Neutrophil (primary cell): ENCODE results near the gene GDF11.

ENCODE experiments used
- H3K27ac ChIP-seq: fragments of 200-600 bp; sonication (generic); 2 replicates; pipeline ENCODE4 v1.5.1; 2016; ENCODE audit warnings: mild to moderate bottlenecking, moderate library complexity
- H3K27me3 ChIP-seq: fragments of 200-600 bp; sonication (generic); 2 replicates; pipeline ENCODE4 v1.6.0; 2016; ENCODE audit warnings: mild to moderate bottlenecking
- H3K36me3 ChIP-seq: fragments of 200-600 bp; sonication (generic); 2 replicates; pipeline ENCODE4 v1.5.1; 2017
- H3K4me1 ChIP-seq, 2 experiments: fragments of 200-600 bp in 1 of 2; sonication (generic) in 1 of 2; 1 replicate in 1 of 2; 2 replicates in 1 of 2; pipeline versions ENCODE4 v1.5.1 to v1.6.1; 2013 to 2016; ENCODE audit warnings: low read depth in 1 of 2, low read length in 1 of 2, mild to moderate bottlenecking in 1 of 2, moderate library complexity in 1 of 2; ENCODE audit not compliant: control insufficient read depth in 1 of 2, insufficient read depth in 1 of 2
- H3K4me3 ChIP-seq, 2 experiments: fragments of 200-600 bp in 1 of 2; sonication (generic) in 1 of 2; 1 replicate in 1 of 2; 2 replicates in 1 of 2; pipeline ENCODE4 v1.5.1; 2013 to 2016; ENCODE audit warnings: low read depth in 1 of 2, low read length in 1 of 2, mild to moderate bottlenecking in 1 of 2, moderate library complexity in 1 of 2
- H3K9me3 ChIP-seq: fragments of 200-600 bp; sonication (generic); 2 replicates; pipeline ENCODE4 v1.5.1; 2016
- TF ChIP-seq, protein P1 (sequence below): fragments of 200-600 bp; sonication (generic); IDR thresholded peaks from 2 replicates; pipeline ENCODE4 v1.5.1; 2016; ENCODE audit warnings: antibody characterized with exemption

Gene GDF11

GRCh38 chr12:55719371-55719770 lies 23.6 kb upstream of the GDF11 start:
- Histone ChIP-seq H3K4me3 (no peak overlapping the region), H3K27ac (no peak overlapping the region), H3K27me3 (no peaks in the 10 kb centered on the region), H3K4me1 (peaks cover 56 to 60% of the 10 kb centered on the region in 2 experiments), H3K36me3 (peaks cover 60% of the 10 kb centered on the region), H3K9me3 (no peaks in the 10 kb centered on the region)
- TF ChIP-seq, protein P1, sequence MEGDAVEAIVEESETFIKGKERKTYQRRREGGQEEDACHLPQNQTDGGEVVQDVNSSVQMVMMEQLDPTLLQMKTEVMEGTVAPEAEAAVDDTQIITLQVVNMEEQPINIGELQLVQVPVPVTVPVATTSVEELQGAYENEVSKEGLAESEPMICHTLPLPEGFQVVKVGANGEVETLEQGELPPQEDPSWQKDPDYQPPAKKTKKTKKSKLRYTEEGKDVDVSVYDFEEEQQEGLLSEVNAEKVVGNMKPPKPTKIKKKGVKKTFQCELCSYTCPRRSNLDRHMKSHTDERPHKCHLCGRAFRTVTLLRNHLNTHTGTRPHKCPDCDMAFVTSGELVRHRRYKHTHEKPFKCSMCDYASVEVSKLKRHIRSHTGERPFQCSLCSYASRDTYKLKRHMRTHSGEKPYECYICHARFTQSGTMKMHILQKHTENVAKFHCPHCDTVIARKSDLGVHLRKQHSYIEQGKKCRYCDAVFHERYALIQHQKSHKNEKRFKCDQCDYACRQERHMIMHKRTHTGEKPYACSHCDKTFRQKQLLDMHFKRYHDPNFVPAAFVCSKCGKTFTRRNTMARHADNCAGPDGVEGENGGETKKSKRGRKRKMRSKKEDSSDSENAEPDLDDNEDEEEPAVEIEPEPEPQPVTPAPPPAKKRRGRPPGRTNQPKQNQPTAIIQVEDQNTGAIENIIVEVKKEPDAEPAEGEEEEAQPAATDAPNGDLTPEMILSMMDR, result no peak

- peaks cover 68% of the 10 kb centered on the region for H3K36me3 ChIP-seq
- no peaks in the 10 kb centered on the region for H3K9me3 ChIP-seq
- peak within 1 kb of the TSS; percentile 55 for H3K27ac ChIP-seq
- TF ChIP-seq, protein P1, result no peak
- H3K27me3 ChIP-seq, result no peaks in the 10 kb centered on the region
- H3K4me1 ChIP-seq, result peaks cover 63 to 66% of the 10 kb centered on the region in 2 experiments
- no peak within 1 kb of the TSS for H3K4me3 ChIP-seq
Measured at GRCh38 chr12:55720071-55720564, 22.8 kb upstream of the GDF11 start, which contains the start of gene RDH5. TSS of gene RDH5 (plus strand) at chr12:55720393. CDS start at chr12:55721185, 792 bp downstream.

DNA sequence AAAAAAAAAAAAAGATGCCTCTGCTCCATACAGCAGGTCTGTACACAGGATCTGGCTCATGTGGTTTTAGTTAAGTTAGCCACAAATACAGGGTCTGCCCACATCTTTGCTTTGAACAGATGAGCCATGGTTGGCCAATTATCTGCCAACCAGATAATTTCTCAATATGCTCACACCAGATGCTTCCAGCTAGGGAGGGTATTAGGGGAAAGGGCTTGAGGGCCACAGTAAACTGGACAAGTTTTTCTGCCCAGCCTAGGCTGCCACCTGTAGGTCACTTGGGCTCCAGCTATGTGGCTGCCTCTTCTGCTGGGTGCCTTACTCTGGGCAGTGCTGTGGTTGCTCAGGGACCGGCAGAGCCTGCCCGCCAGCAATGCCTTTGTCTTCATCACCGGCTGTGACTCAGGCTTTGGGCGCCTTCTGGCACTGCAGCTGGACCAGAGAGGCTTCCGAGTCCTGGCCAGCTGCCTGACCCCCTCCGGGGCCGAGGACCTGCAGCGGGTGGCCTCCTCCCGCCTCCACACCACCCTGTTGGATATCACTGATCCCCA lies 22.0 kb upstream of the GDF11 start:
- Histone ChIP-seq H3K4me3 (no peak overlapping the region), H3K4me1 (peaks cover 56 to 63% of the 10 kb centered on the region in 2 experiments), H3K27me3 (no peaks in the 10 kb centered on the region), H3K36me3 (peaks cover 76% of the 10 kb centered on the region), H3K9me3 (no peaks in the 10 kb centered on the region), H3K27ac (peak overlapping the region; percentile 55)
- TF ChIP-seq, protein P1, result no peak

- no peak overlapping the region for H3K4me3 ChIP-seq
- TF ChIP-seq, protein P1, result no peak
- peak overlapping the region; percentile 55 for H3K27ac ChIP-seq
- peaks cover 83% of the 10 kb centered on the region for H3K36me3 ChIP-seq
- H3K4me1 ChIP-seq, result peaks cover 54 to 65% of the 10 kb centered on the region in 2 experiments
- no peaks in the 10 kb centered on the region for H3K9me3 ChIP-seq
- H3K27me3 ChIP-seq, result no peaks in the 10 kb centered on the region
Measured at GRCh38 chr12:55721601-55722213, 21.2 kb upstream of the GDF11 start.

- H3K4me3 ChIP-seq, result no peak overlapping the region
- no peaks in the 10 kb centered on the region for H3K9me3 ChIP-seq
- peaks cover 90% of the 10 kb centered on the region for H3K36me3 ChIP-seq
- H3K27me3 ChIP-seq, result no peaks in the 10 kb centered on the region
- peak overlapping the region; percentile 5 for H3K27ac ChIP-seq
- TF ChIP-seq, protein P1, result no peak
- peaks cover 54 to 65% of the 10 kb centered on the region in 2 experiments for H3K4me1 ChIP-seq
Measured at GRCh38 chr12:55722948-55723347, 20.0 kb upstream of the GDF11 start.
